ENCODE results near the gene SULT1B1.
"Not testable (repeated sequence)": the region's sequence is repeated elsewhere in the genome, so short reads cannot be mapped to it uniquely, and the experiment has no call there.

Gene SULT1B1

DNA sequence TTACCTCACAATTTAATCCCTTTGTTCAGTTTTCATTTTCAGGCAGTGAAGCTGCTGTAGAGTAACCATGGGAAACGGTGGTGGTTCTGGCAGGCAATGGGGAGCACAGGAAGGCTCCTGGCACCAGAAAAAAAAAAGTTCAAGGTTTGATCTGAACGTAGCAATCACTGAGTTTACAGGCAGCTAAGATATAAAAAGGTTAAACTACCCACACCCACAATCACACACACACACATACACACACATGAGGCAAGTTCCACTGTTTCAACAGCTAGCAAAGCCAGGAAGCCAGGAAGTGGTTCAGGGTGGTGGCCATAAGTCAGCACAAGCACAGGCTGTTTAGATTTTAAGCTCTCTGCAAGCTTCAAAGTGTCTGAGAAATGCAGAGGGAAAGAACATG lies at the start of gene SULT1B1:
TSS of gene SULT1B1 (minus strand) at position 166 of the 400 bp plus-strand sequence. CDS start 5,403 bp downstream, outside the sequence.
- DNase-seq (ENCODE audit: low read depth in 2 of 2): peak in 1 of 2 donors; percentile 0

DNA sequence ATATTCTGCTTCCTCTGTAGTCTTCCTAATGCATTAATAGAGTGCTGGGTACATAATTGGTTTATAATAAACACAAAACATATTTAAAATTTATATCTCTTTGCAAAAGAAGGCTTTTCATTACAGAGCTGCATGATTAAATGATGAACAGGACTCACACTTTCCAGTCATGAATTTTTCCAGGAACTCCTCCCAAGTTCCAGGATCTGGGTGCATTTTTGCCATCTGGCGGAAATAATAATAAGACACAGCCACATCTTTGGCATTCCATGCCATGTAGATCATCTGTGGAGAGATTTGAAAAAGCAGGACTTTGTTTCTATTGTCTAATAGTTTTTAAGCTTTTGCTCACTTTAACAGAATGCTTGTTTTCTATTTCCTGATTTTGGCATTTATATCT lies 40.2 kb upstream of the SULT1B1 start:
- DNase-seq (ENCODE audit: low read depth in 2 of 2): no peak

GRCh38 chr4:69799337-69799736 lies 38.9 kb upstream of the SULT1B1 start:
- no peak for DNase-seq (ENCODE audit: low read depth in 2 of 2)

DNA sequence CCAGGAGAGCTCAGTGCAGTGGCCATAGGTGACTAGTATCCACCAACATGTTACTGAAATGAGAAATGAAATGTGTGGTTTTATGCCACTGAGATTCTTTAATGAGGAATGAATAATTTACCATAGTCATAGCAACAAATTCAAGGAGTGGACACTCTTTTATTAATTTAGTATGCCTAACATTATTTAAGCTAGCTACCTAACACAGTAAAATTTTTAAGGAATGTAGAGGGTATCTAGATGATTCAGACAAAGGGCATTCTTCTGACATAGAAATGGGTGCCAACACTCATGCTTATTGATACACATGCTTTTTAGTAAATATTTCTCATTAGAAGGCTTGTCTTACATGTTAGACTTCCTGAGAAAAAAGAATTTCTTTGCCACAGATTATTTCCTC lies 33.3 kb upstream of the SULT1B1 start:
- no peak for DNase-seq (ENCODE audit: low read depth in 2 of 2)

DNA sequence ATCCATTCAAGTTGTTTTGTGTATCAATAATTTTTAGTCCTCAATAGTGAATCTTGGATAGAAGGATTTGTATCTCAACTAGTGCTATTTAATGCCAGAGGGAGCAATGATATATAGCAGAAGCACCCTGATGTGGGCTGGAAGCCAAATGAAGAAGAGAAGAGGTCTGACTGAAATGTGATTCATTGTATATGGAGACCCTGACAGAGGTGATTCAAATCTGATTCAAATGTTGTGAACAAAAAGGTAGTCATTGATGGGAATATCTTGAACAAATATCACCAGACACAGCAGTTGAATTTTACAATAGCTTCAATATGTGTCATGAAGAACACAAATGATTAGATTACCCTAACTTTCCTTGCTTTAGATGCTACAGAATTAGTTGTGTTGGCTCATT lies 27.5 kb upstream of the SULT1B1 start:
- DNase-seq (ENCODE audit: low read depth in 2 of 2): no peak

DNA sequence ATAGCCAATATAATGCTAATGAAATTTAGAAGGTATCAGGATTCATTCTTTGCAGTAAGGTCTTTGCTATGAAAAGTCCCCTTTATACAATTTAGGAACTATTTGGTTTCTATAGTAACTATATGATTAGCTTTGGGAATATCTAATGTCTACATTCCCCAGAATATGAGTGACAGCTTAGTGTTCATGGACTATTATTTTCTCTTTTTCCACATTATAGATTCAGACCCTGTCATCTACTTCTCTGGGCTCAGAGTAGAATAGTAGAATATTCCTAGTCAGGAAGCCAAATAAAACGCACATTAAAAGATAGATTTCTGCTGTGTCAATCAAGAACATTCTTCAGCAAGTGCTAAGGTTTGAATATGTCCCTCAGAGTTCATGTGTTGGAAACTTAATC lies 26.1 kb upstream of the SULT1B1 start:
- no peak for DNase-seq (ENCODE audit: low read depth in 2 of 2)

DNA sequence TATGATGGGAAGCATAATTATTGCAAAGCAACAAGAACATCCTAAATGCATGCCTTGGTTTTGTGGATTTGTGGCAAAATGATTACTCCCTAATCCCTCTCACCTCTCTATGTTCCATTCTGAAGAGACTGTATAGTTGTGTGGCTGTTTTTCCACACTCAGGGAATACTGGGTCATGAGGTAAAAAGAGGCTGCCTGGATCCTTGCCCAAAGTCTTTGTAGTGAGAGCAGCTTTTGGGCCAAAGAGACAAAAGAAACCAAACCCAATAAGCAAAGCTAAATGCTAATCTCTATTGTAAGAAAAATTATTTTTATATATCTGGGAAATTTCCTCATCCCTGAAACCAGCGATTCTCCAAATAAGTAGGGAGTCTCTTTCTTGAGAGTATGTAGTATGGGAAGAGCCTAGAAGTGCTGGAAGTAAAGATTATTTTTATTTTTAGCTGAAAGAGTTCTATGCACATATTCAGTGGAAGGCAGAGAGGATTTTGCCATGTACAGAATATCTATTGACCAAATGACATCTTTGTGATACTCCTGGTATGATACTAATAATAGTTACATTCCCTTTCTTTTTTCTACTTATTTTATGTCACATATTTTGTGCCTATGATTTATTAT lies 24.9 kb upstream of the SULT1B1 start:
- DNase-seq (ENCODE audit: low read depth in 2 of 2): no peak

DNA sequence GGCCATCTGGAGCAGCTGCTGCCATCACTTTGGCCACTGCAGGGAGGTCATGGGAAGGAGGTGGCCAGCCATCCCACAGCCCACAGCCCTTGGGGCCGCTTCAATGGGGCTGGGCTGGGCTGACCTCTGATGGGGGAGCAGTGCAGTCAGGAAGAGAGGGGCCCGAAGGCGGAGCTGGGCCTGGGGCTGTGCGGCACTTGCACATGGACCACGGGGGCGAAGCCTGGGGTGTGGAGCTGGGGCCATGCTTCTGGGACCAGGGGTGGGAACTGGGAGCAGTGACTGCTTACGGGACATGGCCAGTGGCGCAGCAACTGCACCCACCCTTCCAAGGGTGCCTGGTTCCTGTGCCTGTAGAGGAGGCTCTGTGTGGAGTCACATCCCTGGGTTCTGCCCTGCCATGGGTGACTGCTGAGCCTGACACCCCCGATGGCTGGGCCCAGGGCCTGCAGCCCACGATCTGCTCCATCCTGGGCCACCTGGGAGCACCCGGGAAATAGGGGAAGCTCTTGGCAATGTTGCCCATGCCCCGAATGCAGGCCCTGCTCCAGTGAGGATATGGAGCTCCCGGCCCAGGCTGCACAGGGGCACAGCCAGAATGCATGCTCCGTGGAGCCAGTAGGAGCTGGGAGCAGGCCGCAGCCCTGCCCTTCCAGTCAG lies 22.4 kb upstream of the SULT1B1 start:
- DNase-seq (ENCODE audit: low read depth in 2 of 2): no peak

DNA sequence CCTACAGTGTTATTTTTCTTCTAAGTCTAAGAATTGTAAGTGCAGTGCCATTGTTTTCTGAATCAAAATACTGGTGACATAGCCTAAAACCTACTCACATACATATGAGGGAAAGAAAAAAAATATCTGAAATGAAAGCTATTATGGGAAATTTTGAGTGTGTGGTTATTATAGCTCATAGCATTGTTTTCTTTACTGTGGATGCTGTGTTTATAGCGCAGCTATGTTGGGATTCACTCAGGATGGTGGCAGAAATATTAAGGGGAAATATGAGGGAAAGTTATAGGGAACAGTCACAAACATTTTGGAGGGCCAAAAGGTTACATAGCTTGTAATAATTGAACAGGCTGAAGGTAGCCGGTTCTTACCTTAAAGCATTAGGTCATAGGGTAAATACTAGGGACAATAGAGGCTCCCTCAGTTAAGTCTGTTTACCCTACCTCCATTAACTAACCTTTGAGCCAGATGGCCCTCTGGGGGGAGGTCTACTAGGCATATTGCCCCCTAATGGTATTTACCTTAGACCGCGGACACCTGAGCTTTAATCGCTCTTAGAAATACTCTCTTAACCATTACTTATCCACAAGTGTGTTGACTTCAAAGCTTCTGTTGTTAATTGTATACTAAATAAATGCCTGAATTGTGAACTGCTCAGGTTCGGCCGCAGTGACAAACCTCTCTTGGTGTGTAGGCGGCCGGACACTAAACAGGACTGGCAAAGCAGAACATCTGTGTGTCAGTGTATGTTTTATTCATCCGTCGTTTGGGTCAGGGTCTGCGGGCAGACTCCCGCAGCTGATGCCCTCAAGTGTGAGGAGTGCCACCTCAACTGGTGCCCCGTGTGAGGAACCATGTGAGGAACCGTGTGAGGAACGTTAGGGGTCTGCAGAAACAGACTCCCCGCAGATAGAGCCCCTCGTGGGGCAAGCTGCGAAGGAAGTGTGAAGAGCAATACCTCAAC lies 21.3 kb upstream of the SULT1B1 start:
- DNase-seq (ENCODE audit: low read depth in 2 of 2): no peak

GRCh38 chr4:69780141-69780540 lies 19.7 kb upstream of the SULT1B1 start:
- DNase-seq (ENCODE audit: low read depth in 2 of 2): no peak

DNA sequence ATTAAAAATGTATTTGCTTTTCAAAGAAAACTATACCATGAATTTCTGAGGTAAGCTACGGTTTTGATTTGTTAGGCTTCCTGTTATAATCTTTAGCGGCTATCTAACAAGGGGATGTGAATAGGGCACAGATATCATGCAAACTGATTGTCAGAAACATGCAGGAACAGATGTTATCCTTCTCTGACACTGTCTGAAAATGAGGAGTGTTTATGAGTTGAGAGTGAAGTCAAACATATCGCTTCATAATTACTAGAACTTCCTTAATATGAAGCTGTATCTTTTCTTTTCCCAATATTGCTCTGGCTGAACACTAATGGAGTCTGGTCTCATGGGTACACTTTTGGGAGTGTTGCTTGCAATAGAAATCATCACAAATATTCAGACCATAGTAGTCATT lies 16.3 kb upstream of the SULT1B1 start:
- no peak for DNase-seq (ENCODE audit: low read depth in 2 of 2)

DNA sequence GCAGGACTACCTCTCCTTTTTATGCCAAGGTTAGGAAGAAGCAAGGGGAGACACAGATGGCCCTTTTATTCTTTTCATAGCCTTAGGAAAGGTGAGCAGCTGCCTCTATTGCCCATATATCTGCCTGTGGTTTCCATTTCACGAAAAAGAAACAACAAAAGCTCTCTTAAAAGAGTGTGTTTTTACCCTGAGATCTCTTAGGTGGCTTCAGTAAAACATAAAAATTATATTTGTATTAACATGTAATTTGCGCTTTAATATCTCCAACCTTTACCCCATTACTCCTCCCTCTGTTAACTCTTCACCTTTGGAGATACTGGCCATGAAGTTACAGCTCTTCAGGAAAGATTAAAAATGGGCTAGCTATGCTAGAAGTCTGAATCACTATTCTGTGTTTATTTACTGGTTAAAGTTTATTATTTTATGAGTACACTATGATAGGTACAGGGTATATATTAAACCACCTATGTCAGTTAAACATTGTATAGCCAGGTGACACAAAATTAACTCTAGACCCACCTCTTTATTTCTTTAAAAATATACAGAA lies 15.0 kb upstream of the SULT1B1 start:
- DNase-seq (ENCODE audit: low read depth in 2 of 2): no peak

GRCh38 chr4:69773484-69773883 lies 13.1 kb upstream of the SULT1B1 start:
- DNase-seq (ENCODE audit: low read depth in 2 of 2): no peak

DNA sequence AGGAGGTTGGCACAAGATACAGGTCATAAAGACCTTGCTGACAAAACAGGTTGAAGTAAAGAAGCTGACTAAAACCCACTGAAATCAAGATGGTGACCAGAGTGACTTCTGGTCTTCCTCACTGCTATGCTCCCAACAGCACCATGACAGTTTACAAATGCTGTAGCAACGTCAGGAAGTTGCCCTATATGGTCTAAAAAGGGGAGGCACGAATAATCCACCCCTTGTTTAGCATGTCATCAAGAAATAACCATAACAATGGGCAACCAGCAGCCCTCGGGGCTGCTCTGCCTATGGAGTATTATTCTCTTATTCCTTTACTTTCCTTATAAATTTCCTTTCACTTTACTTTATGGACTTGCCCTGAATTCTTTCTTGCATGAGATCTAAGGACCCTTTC lies 8.1 kb upstream of the SULT1B1 start:
- not testable (repeated sequence) for DNase-seq (ENCODE audit: low read depth in 2 of 2)

- DNase-seq (ENCODE audit: low read depth in 2 of 2): no peak
Observed at GRCh38 chr4:69765751-69766150, 5.3 kb upstream of the SULT1B1 start.

GRCh38 chr4:69764311-69764710 lies 3.9 kb upstream of the SULT1B1 start:
- DNase-seq (ENCODE audit: low read depth in 2 of 2): no peak

DNA sequence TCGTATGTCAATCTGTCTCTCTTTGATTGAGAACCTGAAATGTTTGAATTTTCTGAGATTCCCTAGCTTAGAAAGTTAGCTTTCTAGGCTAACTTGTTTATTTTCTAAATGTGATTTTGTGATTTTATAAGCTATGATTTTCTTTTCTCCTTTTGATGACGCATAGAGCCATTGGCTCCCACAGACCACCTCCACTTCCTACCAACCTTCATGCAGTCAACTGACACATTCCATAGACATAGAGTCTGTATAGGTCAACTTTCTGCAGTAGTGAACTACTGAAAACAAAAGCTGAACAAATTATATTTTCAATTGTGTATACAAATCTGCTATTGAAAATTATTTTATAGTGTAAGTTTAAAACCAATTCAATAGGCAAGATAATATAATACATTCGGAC lies 2.8 kb upstream of the SULT1B1 start:
- no peak for DNase-seq (ENCODE audit: low read depth in 2 of 2)

DNA sequence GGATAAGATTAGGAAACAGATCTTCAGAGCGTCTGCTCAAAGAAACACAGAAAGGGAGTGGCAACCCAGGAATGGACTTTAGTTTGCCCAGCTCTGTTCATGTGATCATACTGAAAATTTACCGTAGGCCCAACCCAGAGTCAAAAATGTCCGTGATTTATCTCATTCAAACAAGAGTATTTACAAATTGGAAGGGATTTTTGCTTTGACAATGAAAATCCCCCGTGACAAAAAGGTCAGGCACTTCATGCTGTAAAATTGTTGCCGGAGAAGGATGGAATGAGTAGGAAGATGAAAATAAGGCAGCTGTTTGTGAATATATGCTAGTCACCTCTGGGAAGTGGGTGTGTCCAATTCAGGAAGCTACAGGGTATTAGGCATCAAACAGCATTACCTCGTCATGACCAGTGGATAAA lies 1.2 kb downstream of the SULT1B1 start:
- DNase-seq (ENCODE audit: low read depth in 2 of 2): no peak

- DNase-seq (ENCODE audit: low read depth in 2 of 2): no peak
Observed at GRCh38 chr4:69757464-69757863, 3.0 kb downstream of the SULT1B1 start.

DNA sequence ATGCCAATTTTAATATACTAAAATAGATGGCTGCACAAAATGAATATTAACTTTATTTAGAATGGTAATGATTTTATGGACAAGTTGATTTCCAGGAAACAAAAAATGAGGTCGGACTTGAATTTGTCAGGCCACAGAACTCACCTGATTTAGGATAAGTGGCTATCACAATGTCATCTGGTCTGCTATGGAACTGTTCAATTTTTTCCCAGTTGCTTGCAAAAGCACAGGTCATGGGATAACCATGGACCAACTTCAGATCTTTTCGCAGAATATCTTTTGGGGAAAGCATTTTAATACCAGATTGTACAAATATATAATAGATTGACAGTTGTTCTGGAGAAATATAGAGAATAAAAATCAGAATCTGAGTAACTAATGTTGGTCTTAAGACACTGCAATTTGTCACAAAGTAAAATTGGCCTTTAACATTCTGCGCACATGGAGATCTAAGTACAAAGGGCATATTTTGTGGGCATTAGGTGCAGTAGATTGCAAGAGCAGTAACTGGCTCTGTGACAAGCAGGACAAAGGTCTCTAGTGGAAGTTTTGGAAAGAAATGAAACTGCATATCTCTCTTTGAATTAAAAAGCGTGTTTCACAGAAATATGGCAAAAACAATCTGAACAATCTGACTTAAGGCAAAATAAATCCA lies 5.4 kb downstream of the SULT1B1 start:
- DNase-seq (ENCODE audit: low read depth in 2 of 2): no peak

DNA sequence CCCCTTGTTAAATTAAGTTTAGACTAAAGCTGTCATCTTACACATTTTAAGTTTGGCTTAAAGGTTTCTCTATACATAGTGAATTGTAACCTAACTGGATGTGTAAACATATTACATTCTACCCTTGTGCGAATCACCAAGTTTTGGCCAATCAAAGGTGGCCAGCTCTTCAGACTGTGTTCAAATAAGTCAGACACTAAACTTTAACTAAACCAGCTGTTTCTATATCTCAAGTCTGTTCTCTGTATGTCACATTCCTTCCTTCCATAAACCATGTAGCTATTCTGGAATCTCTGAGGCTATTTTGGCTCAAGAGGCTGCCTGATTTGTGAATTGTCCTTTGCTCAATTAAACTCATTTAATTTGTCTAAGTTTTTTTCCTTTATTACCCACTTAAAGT lies 6.7 kb downstream of the SULT1B1 start:
- no peak for DNase-seq (ENCODE audit: low read depth in 2 of 2)

DNA sequence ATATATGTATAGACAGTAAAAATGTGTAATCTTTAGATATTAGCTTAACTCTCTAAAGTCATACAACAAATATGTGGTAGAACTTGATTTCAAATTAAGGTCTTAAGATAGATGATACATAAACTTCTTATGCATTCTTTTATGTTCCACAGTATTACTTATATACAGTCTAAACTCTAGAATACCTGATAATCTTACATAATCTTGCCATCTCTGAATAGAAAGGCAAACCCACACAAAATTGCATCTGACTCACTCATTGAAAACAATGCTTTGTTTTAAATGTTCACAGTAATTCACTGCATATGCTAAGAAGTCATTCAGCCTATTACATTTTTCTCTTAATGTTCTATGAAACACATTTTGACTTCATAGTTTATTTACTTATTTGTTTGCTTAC lies 10.1 kb downstream of the SULT1B1 start:
- no peak for DNase-seq (ENCODE audit: low read depth in 2 of 2)

Data from stimulated activated CD8-positive, alpha-beta memory T cell treated with anti-CD3 and anti-CD28 coated beads, Interleukin-2, amount 100 ng/mL, for 48 hours (primary cell).